IPS DF 6.9 (cell line): Measurements from ENCODE around the gene NTN1.

Source experiments
- DNase-seq: peaks from one replicate; pipeline ENCODE4 v3.0.0-alpha.2; 2013; ENCODE audit warnings: low read depth, low spot score
- H3K27ac ChIP-seq: one replicate; pipeline ENCODE4 v1.5.1; 2013; ENCODE audit warnings: low read length, control low read depth
- H3K27me3 ChIP-seq: 2 replicates; pipeline ENCODE4 v1.6.1; 2013; ENCODE audit warnings: mild to moderate bottlenecking, low read length; ENCODE audit not compliant: control insufficient read depth, insufficient read depth
- H3K36me3 ChIP-seq: 2 replicates; pipeline ENCODE4 v1.6.1; 2013; ENCODE audit warnings: low read length; ENCODE audit not compliant: control insufficient read depth, insufficient read depth
- H3K4me1 ChIP-seq: 2 replicates; pipeline ENCODE4 v1.6.1; 2013; ENCODE audit warnings: low read length; ENCODE audit not compliant: control insufficient read depth, insufficient read depth
- H3K4me3 ChIP-seq: 2 replicates; pipeline ENCODE4 v1.5.1; 2013; ENCODE audit warnings: mild to moderate bottlenecking, low read length
- H3K9me3 ChIP-seq: 2 replicates; pipeline ENCODE4 v1.6.1; 2013; ENCODE audit warnings: low read length, inconsistent platforms; ENCODE audit not compliant: control insufficient read depth, insufficient read depth
- WGBS: extraction: QIAGEN DNeasy Blood & Tissue Kit; methylation state at CpG from one replicate; pipeline ENCODE4 v1.1.7; 2013; ENCODE audit warnings: mixed read lengths, missing lambda C conversion rate; ENCODE audit not compliant: insufficient read length, insufficient coverage; 5-methylcytosine and 5-hydroxymethylcytosine counted together

NTN1 gene

DNA sequence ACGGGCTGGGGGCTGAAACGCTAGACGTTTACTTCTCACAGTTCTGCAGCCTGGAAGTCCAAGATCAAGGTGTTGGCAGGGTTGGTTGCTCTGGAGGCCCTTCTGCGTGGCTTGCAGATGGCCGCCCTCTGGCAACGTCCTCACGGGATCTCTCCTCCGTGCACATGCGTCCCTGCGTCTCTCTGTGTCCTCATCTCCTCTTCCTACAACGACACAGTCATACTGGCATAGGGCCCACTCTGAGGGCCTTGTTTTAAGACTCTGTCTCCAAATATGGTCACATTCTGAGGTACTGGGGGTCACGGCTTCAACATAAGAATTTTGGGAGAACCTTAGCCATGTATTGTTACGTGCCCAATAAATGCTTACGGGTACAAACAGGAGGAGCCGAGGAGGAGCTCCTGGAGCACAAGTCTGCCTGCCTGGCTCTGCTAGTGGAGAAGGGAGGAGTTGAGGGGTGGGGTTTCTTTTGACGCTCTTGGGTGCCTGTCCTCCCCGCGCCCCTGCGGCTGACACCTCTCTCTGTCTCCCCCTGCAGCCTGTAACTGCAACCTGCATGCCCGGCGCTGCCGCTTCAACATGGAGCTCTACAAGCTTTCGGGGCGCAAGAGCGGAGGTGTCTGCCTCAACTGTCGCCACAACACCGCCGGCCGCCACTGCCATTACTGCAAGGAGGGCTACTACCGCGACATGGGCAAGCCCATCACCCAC is 141.1 kb downstream of the NTN1 start:
- no CpG with 5 or more reads among the region's 31 CpGs for WGBS
- H3K4me3 ChIP-seq: no peak overlapping the region
- H3K4me1 ChIP-seq: peaks cover 1% of the 10 kb centered on the region
- no peak for DNase-seq
- H3K27ac ChIP-seq: no peak overlapping the region
- H3K27me3 ChIP-seq: no peaks in the 10 kb centered on the region
- H3K9me3 ChIP-seq: no peaks in the 10 kb centered on the region
- no peaks in the 10 kb centered on the region for H3K36me3 ChIP-seq

DNA sequence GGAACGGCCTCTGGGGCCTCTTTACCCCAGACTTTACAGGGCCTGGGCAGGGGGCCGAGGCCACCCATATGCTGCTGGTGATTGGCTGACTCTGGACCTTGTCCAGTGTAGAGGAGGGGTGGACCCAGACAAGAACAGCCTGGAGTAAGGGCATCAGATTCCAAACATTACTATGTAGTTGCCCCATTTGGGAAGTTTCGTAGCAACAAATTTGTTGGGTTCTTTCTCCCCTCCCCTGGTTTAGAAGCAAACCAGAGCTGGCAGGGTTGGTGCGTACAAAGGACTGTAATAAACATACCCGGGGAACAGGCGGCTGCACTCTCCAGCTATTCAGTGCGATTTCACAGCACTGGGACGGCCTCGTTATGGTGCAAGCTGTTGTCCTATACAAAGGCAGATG is 145.5 kb downstream of the NTN1 start:
- no peak for DNase-seq
- no peaks in the 10 kb centered on the region for H3K27me3 ChIP-seq
- H3K27ac ChIP-seq: no peak overlapping the region
- peaks cover 9% of the 10 kb centered on the region for H3K4me1 ChIP-seq
- H3K36me3 ChIP-seq: no peaks in the 10 kb centered on the region
- H3K9me3 ChIP-seq: no peaks in the 10 kb centered on the region
- no peak overlapping the region for H3K4me3 ChIP-seq
- no CpG with 5 or more reads among the region's 9 CpGs for WGBS

DNA sequence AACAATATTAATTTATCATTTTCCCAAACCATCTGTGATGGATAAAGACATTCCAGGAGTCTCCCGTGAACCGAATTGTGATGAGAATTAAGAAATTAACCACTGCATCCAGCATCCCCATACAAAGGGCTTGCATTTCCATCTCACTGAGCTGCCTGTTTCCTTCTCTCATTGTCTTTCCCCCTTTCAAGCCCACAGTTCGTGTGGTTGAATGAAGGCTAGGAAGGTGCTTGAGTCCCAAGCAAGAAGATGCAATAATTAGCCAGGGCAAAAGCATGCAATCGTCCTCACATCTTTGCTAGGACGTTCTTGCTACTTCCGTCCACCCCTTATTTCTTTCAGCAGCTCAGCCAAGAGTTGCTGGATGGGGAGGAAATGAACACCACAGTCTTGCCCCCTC is 146.1 kb downstream of the NTN1 start:
- H3K36me3 ChIP-seq: no peaks in the 10 kb centered on the region
- no peak overlapping the region for H3K4me3 ChIP-seq
- peaks cover 9% of the 10 kb centered on the region for H3K4me1 ChIP-seq
- WGBS: no CpG with 5 or more reads among the region's 6 CpGs
- no peak overlapping the region for H3K27ac ChIP-seq
- no peak for DNase-seq
- no peaks in the 10 kb centered on the region for H3K27me3 ChIP-seq
- no peaks in the 10 kb centered on the region for H3K9me3 ChIP-seq

DNA sequence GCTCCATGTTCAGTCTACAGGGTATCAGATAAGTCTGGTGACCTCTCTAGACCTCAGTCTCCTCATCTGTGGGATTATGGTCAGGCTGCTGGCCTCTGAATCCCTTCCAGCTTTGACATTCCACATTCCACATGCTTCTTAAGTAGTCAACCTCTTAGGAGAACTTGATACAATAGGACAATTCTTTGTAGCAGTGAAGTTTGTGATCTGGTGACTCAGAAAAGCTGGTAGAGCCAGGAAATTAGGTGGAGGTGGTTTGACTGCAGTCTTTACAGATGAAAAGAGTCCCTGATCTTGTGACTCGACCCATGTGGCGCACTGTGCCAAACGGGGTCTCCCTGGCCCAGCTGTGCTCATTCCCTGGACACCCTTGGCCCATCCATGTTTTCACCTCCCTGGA is 147.8 kb downstream of the NTN1 start:
- Histone ChIP-seq H3K36me3 (no peaks in the 10 kb centered on the region), H3K4me3 (no peak overlapping the region), H3K27me3 (no peaks in the 10 kb centered on the region), H3K9me3 (no peaks in the 10 kb centered on the region), H3K4me1 (peaks cover 8% of the 10 kb centered on the region), H3K27ac (no peak overlapping the region)
- no CpG with 5 or more reads among the region's 3 CpGs for WGBS
- DNase-seq: no peak

DNA sequence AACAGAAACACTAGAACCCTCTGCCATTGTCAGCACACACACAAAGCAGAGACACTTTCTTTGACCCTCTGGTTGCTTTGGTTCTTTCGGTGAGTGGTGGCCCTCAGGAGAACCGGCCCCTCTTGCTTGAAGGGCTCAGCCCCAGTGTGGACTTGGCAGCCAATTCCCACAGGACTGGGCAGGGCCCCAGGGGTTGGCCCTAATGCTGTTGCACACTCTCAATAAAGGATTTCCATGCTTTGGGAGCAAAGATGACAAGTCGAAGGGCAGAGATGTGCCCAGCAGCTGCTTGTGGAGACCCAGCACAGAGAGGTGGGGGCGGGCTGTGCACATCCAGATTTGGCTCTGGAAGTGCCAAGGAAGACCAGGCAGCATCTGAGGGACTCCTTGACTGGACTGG is 149.0 kb downstream of the NTN1 start:
- no peaks in the 10 kb centered on the region for H3K36me3 ChIP-seq
- no peaks in the 10 kb centered on the region for H3K9me3 ChIP-seq
- H3K27me3 ChIP-seq: no peaks in the 10 kb centered on the region
- H3K27ac ChIP-seq: no peak overlapping the region
- DNase-seq: no peak
- no peak overlapping the region for H3K4me3 ChIP-seq
- peaks cover 8% of the 10 kb centered on the region for H3K4me1 ChIP-seq
- WGBS: no CpG with 5 or more reads among the region's 4 CpGs

DNA sequence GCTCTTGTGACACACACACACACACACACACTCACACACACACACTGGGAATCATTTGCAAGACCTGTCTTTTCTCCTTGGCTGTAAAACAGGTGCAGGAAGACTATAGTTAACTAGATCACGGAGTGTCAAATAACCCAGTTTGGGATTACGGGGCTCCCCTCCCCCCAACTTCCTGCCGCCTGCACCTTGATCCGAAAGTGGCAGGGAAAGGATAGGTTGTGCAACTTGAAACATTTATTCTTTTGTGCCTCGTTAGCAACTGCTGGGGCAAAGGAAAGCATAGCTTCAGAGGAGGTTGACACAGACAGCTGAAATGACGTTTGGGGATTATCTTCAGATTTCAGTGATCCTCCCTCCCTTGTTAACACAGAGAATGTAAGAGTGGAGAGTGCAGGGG is 149.5 kb downstream of the NTN1 start:
- no peaks in the 10 kb centered on the region for H3K27me3 ChIP-seq
- no peak overlapping the region for H3K4me3 ChIP-seq
- H3K27ac ChIP-seq: no peak overlapping the region
- no peak for DNase-seq
- WGBS: no CpG with 5 or more reads among the region's 6 CpGs
- H3K36me3 ChIP-seq: no peaks in the 10 kb centered on the region
- H3K9me3 ChIP-seq: no peaks in the 10 kb centered on the region
- peaks cover 8% of the 10 kb centered on the region for H3K4me1 ChIP-seq

DNA sequence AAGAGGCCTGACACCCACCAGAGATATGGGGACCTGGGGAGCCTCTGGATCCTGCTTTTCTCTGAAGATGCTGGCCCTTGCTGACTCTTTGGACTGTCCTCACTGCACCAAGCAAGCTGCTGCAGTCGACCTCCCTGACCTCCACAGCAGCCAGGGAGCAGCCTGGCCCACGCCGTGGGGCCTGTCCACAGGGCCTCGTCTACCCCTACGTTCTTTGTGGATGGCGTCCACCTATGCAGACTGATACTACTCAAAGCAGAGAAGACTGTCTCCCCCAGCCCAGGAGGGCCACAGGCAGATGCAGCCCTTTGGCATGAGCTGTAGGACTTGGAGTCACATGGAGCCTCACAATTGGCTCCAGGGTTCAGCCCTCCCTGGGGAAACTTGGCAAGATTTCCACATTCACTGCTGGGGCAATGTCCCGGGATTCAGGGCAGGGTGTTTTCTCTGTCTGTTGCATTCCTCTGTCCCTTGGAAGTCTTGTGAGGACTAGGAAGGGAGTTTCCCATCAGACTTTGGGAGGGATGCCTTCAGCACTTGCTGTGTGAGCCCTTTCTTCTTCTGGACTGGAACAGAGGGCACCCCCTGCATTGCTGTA is 152.2 kb downstream of the NTN1 start:
- Histone ChIP-seq H3K27me3 (no peaks in the 10 kb centered on the region), H3K4me3 (no peak overlapping the region), H3K9me3 (no peaks in the 10 kb centered on the region), H3K36me3 (no peaks in the 10 kb centered on the region), H3K4me1 (peaks cover 8% of the 10 kb centered on the region), H3K27ac (no peak overlapping the region)
- no CpG with 5 or more reads among the region's 7 CpGs for WGBS
- no peak for DNase-seq

DNA sequence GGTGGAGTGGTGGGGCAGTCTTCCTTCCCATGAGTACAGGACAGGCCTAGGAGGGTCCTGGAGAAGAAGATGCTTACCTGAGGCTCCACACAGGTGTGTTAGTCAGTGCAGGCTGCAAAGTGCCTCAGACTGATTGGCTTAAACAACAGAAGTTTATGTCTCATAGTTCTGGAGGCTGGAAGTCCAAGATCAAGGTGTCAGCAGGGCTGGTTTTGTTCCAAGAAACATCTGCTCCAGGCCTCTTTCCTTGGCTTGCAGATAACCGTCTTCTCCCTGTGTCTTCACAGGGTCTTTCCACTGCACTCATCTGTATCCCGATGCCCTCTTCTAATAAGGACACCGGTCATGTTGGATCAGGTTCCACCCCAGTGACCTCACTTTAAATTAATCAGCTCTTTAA is 153.0 kb downstream of the NTN1 start:
- H3K4me3 ChIP-seq: no peak overlapping the region
- no peaks in the 10 kb centered on the region for H3K36me3 ChIP-seq
- DNase-seq: no peak
- H3K4me1 ChIP-seq: peaks cover 8% of the 10 kb centered on the region
- WGBS: no CpG with 5 or more reads among the region's 3 CpGs
- no peaks in the 10 kb centered on the region for H3K27me3 ChIP-seq
- no peak overlapping the region for H3K27ac ChIP-seq
- no peaks in the 10 kb centered on the region for H3K9me3 ChIP-seq

DNA sequence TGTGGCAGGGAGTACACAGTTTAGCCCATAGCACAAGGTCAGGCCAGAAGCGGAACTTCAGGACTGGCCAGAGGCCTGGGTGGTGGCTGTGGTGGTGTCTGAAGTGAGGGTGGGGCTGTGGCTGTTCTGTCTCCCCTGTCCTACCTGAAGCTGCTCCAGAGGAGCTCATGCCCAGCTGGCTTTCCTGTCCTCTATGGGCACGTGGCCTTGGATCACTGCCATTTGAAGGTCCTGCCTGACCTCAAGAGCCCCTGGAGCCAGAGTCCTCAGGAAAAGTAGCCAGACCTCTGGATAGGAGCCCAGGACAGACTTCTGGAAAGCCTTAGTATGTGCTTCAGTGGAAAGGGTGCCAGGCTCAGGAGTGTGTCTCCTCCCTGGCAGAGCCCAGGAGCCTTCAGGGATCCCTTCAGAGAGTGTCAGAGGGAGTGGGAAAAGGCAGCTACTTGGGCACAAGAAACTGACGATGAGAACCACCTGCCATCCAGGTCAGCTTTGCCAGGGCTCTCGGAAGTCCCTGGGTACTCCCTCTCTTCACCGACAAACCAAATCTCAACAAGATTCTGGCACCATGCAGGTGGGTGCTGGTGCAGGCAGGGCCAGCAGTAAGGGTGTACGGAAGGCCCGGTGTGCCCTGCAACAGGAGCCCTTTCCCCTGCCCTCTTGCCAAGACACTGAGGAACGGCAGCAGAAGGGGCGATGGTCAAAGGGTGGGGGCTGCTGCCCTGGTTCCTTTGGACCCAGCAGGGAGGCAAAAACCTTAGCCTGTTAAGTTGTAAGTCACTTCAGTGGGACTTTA is 153.7 kb downstream of the NTN1 start:
- Histone ChIP-seq H3K9me3 (no peaks in the 10 kb centered on the region), H3K4me1 (peaks cover 8% of the 10 kb centered on the region), H3K27me3 (no peaks in the 10 kb centered on the region), H3K4me3 (no peak overlapping the region), H3K27ac (no peak overlapping the region), H3K36me3 (no peaks in the 10 kb centered on the region)
- no CpG with 5 or more reads among the region's 9 CpGs for WGBS
- no peak for DNase-seq

DNA sequence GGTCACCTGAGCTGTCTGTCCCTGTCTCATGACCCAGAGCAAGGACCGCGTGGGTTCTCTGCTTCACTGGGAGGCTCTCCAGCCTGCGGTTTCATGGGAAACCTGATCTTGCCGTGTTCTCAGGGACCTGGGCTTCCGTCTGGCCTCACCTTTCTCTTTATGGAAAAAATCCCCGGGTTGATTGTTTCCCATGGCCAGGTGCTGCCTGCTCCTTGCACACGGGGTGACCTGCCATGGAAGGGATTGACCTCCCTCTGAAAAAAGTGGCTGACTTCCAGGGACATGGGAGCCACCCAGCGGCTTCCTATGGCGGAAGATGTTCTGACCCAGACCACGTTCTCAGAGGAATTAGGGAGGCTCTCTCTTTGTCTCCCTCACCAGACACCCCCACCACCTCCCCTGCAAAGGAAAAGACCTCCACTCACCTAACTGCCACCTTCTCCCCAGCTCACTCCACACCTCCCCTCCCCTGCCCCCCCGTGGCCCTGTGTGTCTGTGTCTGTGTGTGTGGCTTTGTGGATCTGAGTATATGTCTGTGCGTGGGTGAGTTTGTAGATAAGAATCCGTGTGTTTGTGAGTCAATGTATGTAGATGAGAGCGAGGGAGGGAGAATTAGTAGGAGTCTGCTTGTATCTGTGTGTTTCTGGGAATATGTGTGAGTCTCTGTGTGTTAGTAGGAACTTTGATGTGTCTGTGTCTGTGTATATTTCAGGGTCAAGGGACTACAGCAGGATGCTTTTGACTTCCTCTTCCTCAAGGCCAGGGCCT is 154.6 kb downstream of the NTN1 start:
- no peak overlapping the region for H3K4me3 ChIP-seq
- WGBS: 100% methylated on average over 2 of the region's 14 CpGs
- H3K4me1 ChIP-seq: peaks cover 2% of the 10 kb centered on the region; the same call in 1 of the 2 replicates
- DNase-seq: no peak
- no peaks in the 10 kb centered on the region for H3K36me3 ChIP-seq
- H3K27me3 ChIP-seq: no peaks in the 10 kb centered on the region
- no peak overlapping the region for H3K27ac ChIP-seq
- H3K9me3 ChIP-seq: no peaks in the 10 kb centered on the region
